Loucy (cell line): ENCODE measurements around the gene RALA.

ENCODE experiments used
- H2AFZ ChIP-seq: fragments of 200-600 bp; sonication (generic); 2 replicates; pipeline ENCODE4 v1.6.0; 2016; ENCODE audit warnings: antibody characterized with exemption, mild to moderate bottlenecking, low read length, moderate library complexity
- H3F3A ChIP-seq: fragments of 200-600 bp; 2 replicates; pipeline ENCODE4 v1.6.0; 2016; ENCODE audit warnings: antibody characterized with exemption, low read depth, mild to moderate bottlenecking
- H3K27me3 ChIP-seq: fragments of 200-600 bp; sonication (generic); 2 replicates; pipeline ENCODE4 v1.6.1; 2014; ENCODE audit warnings: low read length, mild to moderate bottlenecking; ENCODE audit not compliant: insufficient read depth, poor library complexity, severe bottlenecking
- H3K36me3 ChIP-seq: fragments of 200-600 bp; sonication (generic); 2 replicates; pipeline ENCODE4 v1.6.1; 2016; ENCODE audit warnings: low read length; ENCODE audit not compliant: insufficient read depth
- H3K4me1 ChIP-seq: fragments of 200-600 bp; sonication (generic); 2 replicates; pipeline ENCODE4 v1.5.1; 2014; ENCODE audit warnings: low read length, mild to moderate bottlenecking; ENCODE audit not compliant: insufficient read depth, poor library complexity, severe bottlenecking
- H3K4me2 ChIP-seq: fragments of 200-600 bp; sonication (generic); 2 replicates; pipeline ENCODE4 v1.6.0; 2014; ENCODE audit warnings: antibody characterized with exemption, low read length, low read depth, mild to moderate bottlenecking; ENCODE audit not compliant: poor library complexity, severe bottlenecking
- H3K4me3 ChIP-seq: fragments of 200-600 bp; sonication (generic); 2 replicates; pipeline ENCODE4 v1.5.1; 2014; ENCODE audit warnings: low read length, mild to moderate bottlenecking, mixed read lengths; ENCODE audit not compliant: poor library complexity, severe bottlenecking
- H3K79me2 ChIP-seq: fragments of 200-600 bp; sonication (generic); 2 replicates; pipeline ENCODE4 v1.6.1; 2014; ENCODE audit warnings: low read length; ENCODE audit not compliant: insufficient read depth
- H3K9ac ChIP-seq: fragments of 200-600 bp; sonication (generic); 2 replicates; pipeline ENCODE4 v1.6.0; 2014; ENCODE audit warnings: mild to moderate bottlenecking, low read depth, low read length, moderate library complexity; ENCODE audit not compliant: poor library complexity, severe bottlenecking
- H3K9me2 ChIP-seq: fragments of 200-600 bp; sonication (generic); replicated peaks from 2 replicates; pipeline ENCODE4 v1.6.1; 2016; ENCODE audit warnings: low read depth, low read length, mixed read lengths
- H3K9me3 ChIP-seq: fragments of 200-600 bp; sonication (generic); 2 replicates; pipeline ENCODE4 v1.6.1; 2014; ENCODE audit warnings: mild to moderate bottlenecking, antibody characterized with exemption, low read length, low read depth; ENCODE audit not compliant: insufficient read depth
- H4K20me1 ChIP-seq: fragments of 200-600 bp; sonication (generic); 2 replicates; pipeline ENCODE4 v1.6.0; 2014; ENCODE audit warnings: antibody characterized with exemption, low read length, mild to moderate bottlenecking; ENCODE audit not compliant: insufficient read depth, poor library complexity, severe bottlenecking
- CTCF ChIP-seq: fragments of 200-600 bp; sonication (generic); conservative IDR thresholded peaks from 2 replicates; pipeline ENCODE4 v1.5.1; 2014; ENCODE audit warnings: mild to moderate bottlenecking, antibody characterized with exemption, low read length
- EZH2phosphoT487 ChIP-seq: fragments of 200-600 bp; IDR thresholded peaks from 2 replicates; pipeline ENCODE4 v1.6.1; 2018; ENCODE audit warnings: antibody characterized with exemption, mild to moderate bottlenecking, moderate library complexity, borderline replicate concordance

RALA gene

GRCh38 chr7:39587393-39587792, 36.0 kb upstream of the RALA start:
- Histone ChIP-seq H3K9me2 (no peaks in the 10 kb centered on the region), H3F3A (no peaks in the 10 kb centered on the region)

GRCh38 chr7:39588416-39588815, 35.0 kb upstream of the RALA start:
- Histone ChIP-seq H3K4me1 (peaks cover 18% of the 10 kb centered on the region), H3K79me2 (no peaks in the 10 kb centered on the region), H3K36me3 (no peaks in the 10 kb centered on the region), H4K20me1 (no peaks in the 10 kb centered on the region), H3K9me2 (no peaks in the 10 kb centered on the region), H3F3A (no peaks in the 10 kb centered on the region), H3K4me2 (no peak overlapping the region), H3K9me3 (no peaks in the 10 kb centered on the region), H2AFZ (no peak overlapping the region), H3K27me3 (no peaks in the 10 kb centered on the region), H3K4me3 (no peak overlapping the region), H3K9ac (no peak overlapping the region)
- TF ChIP-seq CTCF (no peak), EZH2phosphoT487 (no peak)

More at GRCh38 chr7:39587393-39587792, 36.0 kb upstream of the RALA start:
- Histone ChIP-seq H3K9ac (no peak overlapping the region), H3K4me2 (no peak overlapping the region), H3K4me1 (peaks cover 15% of the 10 kb centered on the region), H3K4me3 (no peak overlapping the region), H3K79me2 (no peaks in the 10 kb centered on the region), H3K36me3 (no peaks in the 10 kb centered on the region), H2AFZ (no peak overlapping the region), H4K20me1 (no peaks in the 10 kb centered on the region), H3K27me3 (no peaks in the 10 kb centered on the region), H3K9me3 (no peaks in the 10 kb centered on the region)
- no peak for TF ChIP-seq EZH2phosphoT487
- TF ChIP-seq CTCF, result no peak

DNA sequence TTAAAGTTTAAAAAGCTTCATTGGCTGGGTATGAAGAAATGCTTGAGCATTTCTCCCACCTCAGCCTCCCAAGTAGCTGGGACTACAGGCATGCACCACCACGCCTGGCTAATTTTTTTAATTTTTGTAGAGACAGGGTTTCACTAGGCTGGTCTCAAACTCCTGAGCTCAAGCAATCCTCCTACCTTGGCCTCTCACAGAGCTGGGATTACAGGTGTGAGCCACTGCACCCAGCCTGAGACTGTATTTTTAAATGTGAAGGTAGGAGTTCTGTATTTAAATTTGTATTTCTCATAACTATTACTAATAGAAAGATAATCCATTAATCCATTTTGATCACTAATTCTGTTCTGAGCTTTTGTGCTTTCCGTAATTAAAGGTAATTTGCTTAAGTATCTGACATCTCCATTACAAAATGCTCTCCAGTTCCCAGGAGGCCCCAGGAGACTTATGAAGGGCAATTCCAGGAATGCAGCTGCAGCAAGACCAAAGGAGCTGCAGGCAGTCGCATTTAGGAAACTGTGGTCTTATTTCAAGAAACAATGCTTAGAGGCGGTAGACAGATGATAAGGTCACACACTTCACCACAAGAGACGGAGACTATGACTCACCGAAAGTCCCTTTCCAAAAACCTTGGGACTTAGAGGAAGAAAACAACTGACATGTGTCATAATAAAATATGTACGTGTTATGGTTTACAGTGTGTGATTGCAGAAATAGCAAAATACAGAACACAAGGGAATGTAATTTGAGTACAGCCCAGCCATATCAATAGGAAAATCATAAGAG, 33.9 kb upstream of the RALA start:
- no peaks in the 10 kb centered on the region for H3K9me3 ChIP-seq
- no peaks in the 10 kb centered on the region for H3K36me3 ChIP-seq
- peaks cover 18% of the 10 kb centered on the region for H3K4me1 ChIP-seq
- H3K4me2 ChIP-seq, result peak overlapping the region; percentile 46
- no peaks in the 10 kb centered on the region for H4K20me1 ChIP-seq
- no peaks in the 10 kb centered on the region for H3K9me2 ChIP-seq
- no peak overlapping the region for H2AFZ ChIP-seq
- H3K79me2 ChIP-seq, result no peaks in the 10 kb centered on the region
- H3K27me3 ChIP-seq, result no peaks in the 10 kb centered on the region
- no peak overlapping the region for H3K9ac ChIP-seq
- H3K4me3 ChIP-seq, result no peak overlapping the region
- H3F3A ChIP-seq, result no peaks in the 10 kb centered on the region
- TF ChIP-seq EZH2phosphoT487 (no peak), CTCF (no peak)
